HEK293T (cell line): Measurements from ENCODE around the gene PDS5A.

Experiments used
- CTCF ChIA-PET: fragments of 350-600 bp; formaldehyde crosslinking; extraction: SDS; loops from one replicate; lab custom pipeline; 2021; ENCODE audit warnings: antibody characterized with exemption, inconsistent platforms; lab: Yijun Ruan, JAX
- POLR2A ChIA-PET: fragments of 350-600 bp; formaldehyde crosslinking; extraction: SDS; loops from one replicate; lab custom pipeline; 2020; ENCODE audit warnings: antibody characterized with exemption, inconsistent platforms; lab: Yijun Ruan, JAX
- DNase-seq: peaks from one replicate; pipeline ENCODE4 v3.0.0; 2012; ENCODE audit warnings: mixed read lengths; ENCODE audit errors: extremely low spot score
- ARNT ChIP-seq: fragments of 450-650 bp; IDR thresholded peaks from 2 replicates; pipeline ENCODE4 v1.6.1; 2017; ENCODE audit warnings: mild to moderate bottlenecking
- BHLHE40 ChIP-seq: fragments of 450-650 bp; IDR thresholded peaks from 2 replicates; pipeline ENCODE4 v1.6.1; 2016; ENCODE audit warnings: mild to moderate bottlenecking, moderate library complexity, borderline replicate concordance
- CTBP1 ChIP-seq: fragments of 450-650 bp; IDR thresholded peaks from 2 replicates; pipeline ENCODE4 v1.6.1; 2016; ENCODE audit warnings: borderline replicate concordance
- ELF4 ChIP-seq: fragments of 450-650 bp; IDR thresholded peaks from 2 replicates; pipeline ENCODE4 v1.6.1; 2017; ENCODE audit warnings: antibody characterized with exemption
- FOXA1 ChIP-seq: fragments of 450-650 bp; IDR thresholded peaks from 2 replicates; pipeline ENCODE4 v1.6.1; 2016; ENCODE audit warnings: mild to moderate bottlenecking
- FOXK2 ChIP-seq: fragments of 450-650 bp; IDR thresholded peaks from 2 replicates; pipeline ENCODE4 v1.6.1; 2016; ENCODE audit warnings: mild to moderate bottlenecking
- FOXM1 ChIP-seq: fragments of 450-650 bp; IDR thresholded peaks from 2 replicates; pipeline ENCODE4 v1.6.1; 2017; ENCODE audit warnings: mild to moderate bottlenecking, borderline replicate concordance
- HDGF ChIP-seq: fragments of 450-650 bp; IDR thresholded peaks from 2 replicates; pipeline ENCODE4 v1.6.1; 2017; ENCODE audit warnings: antibody characterized with exemption, borderline replicate concordance
- L3MBTL2 ChIP-seq: fragments of 450-650 bp; conservative IDR thresholded peaks from 2 replicates; pipeline ENCODE4 v1.6.1; 2016; ENCODE audit warnings: mild to moderate bottlenecking
- LEF1 ChIP-seq: fragments of 450-650 bp; IDR thresholded peaks from 2 replicates; pipeline ENCODE4 v1.6.1; 2017; ENCODE audit warnings: mild to moderate bottlenecking, borderline replicate concordance
- NFRKB ChIP-seq: fragments of 450-650 bp; IDR thresholded peaks from 2 replicates; pipeline ENCODE4 v1.6.1; 2016; ENCODE audit warnings: mild to moderate bottlenecking, moderate library complexity
- PKNOX1 ChIP-seq: fragments of 450-650 bp; IDR thresholded peaks from 2 replicates; pipeline ENCODE4 v1.6.1; 2016
- SP1 ChIP-seq: fragments of 450-650 bp; IDR thresholded peaks from 2 replicates; pipeline ENCODE4 v1.6.1; 2017
- SUZ12 ChIP-seq: fragments of 450-650 bp; IDR thresholded peaks from 2 replicates; pipeline ENCODE4 v1.6.1; 2016; ENCODE audit warnings: mild to moderate bottlenecking
- TARDBP ChIP-seq: fragments of 450-650 bp; IDR thresholded peaks from 2 replicates; pipeline ENCODE4 v1.6.1; 2016
- ZNF384 ChIP-seq: fragments of 450-650 bp; IDR thresholded peaks from 2 replicates; pipeline ENCODE4 v1.6.1; 2016

PDS5A gene

GRCh38 chr4:39834269-39834668 lies 143.4 kb downstream of the PDS5A start:
- TF ChIP-seq NFRKB: no peak
- TF ChIP-seq HDGF: no peak
- TF ChIP-seq FOXK2: no peak
- no peak for TF ChIP-seq ARNT
- no peak for DNase-seq
- ChIA-PET CTCF (no interaction called here), POLR2A (no interaction called here)

- TF ChIP-seq FOXK2: no peak
- TF ChIP-seq ZNF384: no peak
- CTCF ChIA-PET: no interaction called here
- DNase-seq: no peak
- POLR2A ChIA-PET: no interaction called here
Observed at GRCh38 chr4:39825741-39826231, 151.9 kb downstream of the PDS5A start.

GRCh38 chr4:39825090-39825489 lies 152.6 kb downstream of the PDS5A start:
- DNase-seq: no peak
- CTCF ChIA-PET: no interaction called here

GRCh38 chr4:39823191-39823590 lies 154.5 kb downstream of the PDS5A start:
- CTCF ChIA-PET: no interaction called here
- POLR2A ChIA-PET: no interaction called here
- no peak for DNase-seq
- TF ChIP-seq TARDBP (no peak), CTBP1 (no peak), ARNT (no peak), FOXK2 (no peak), ELF4 (no peak), PKNOX1 (no peak)

More at GRCh38 chr4:39825090-39825489, 152.6 kb downstream of the PDS5A start:
- TF ChIP-seq ZNF384 (no peak), ARNT (no peak)
- POLR2A ChIA-PET: no interaction called here

GRCh38 chr4:39822662-39823061 lies 155.0 kb downstream of the PDS5A start:
- DNase-seq: no peak
- POLR2A ChIA-PET: no interaction called here
- CTCF ChIA-PET: no interaction called here
- no peak for TF ChIP-seq PKNOX1
- TF ChIP-seq SP1: no peak
- TF ChIP-seq SUZ12: no peak
- no peak for TF ChIP-seq TARDBP
- TF ChIP-seq LEF1: no peak
- TF ChIP-seq HDGF: no peak
- TF ChIP-seq FOXM1: no peak
- TF ChIP-seq BHLHE40: no peak
- TF ChIP-seq L3MBTL2: no peak
- no peak for TF ChIP-seq ARNT
- TF ChIP-seq ELF4: no peak
- no peak for TF ChIP-seq ZNF384
- TF ChIP-seq FOXK2: no peak
- no peak for TF ChIP-seq NFRKB
- no peak for TF ChIP-seq FOXA1
- no peak for TF ChIP-seq CTBP1

GRCh38 chr4:39821951-39822350 lies 155.8 kb downstream of the PDS5A start:
- ChIA-PET POLR2A (no interaction called here), CTCF (no interaction called here)
- TF ChIP-seq FOXA1 (no peak), CTBP1 (no peak), NFRKB (no peak), LEF1 (no peak), SP1 (no peak)
- DNase-seq: no peak

- ChIA-PET CTCF (no interaction called here), POLR2A (no interaction called here)
- DNase-seq: no peak
- TF ChIP-seq ZNF384: no peak
- no peak for TF ChIP-seq TARDBP
- no peak for TF ChIP-seq SUZ12
- TF ChIP-seq L3MBTL2: no peak
- TF ChIP-seq LEF1: no peak
Observed at GRCh38 chr4:39820186-39820585, 157.5 kb downstream of the PDS5A start.

GRCh38 chr4:39818646-39819045 lies 159.1 kb downstream of the PDS5A start:
- no peak for DNase-seq
- CTCF ChIA-PET: interaction anchor here (0.8 kb wide), 1 partner anchor 163 kb away, joined by 4 read pairs; no protein-coding TSS in a partner anchor
- POLR2A ChIA-PET: interaction anchor here (1.4 kb wide), 1 partner anchor 121 kb away, joined by 4 read pairs; the partner anchor contains the start of gene UBE2K
- TF ChIP-seq BHLHE40 (no peak), ZNF384 (no peak), FOXK2 (no peak), PKNOX1 (no peak), NFRKB (no peak), ELF4 (no peak), HDGF (no peak), ARNT (no peak)
